PC-3 (cell line): ENCODE data around the gene BCAS4.

Experiments used
- CTCF ChIP-seq: fragments of 300-600 bp; sonication (generic); conservative IDR thresholded peaks from 2 replicates; pipeline ENCODE4 v1.5.1; 2017; ENCODE audit warnings: antibody characterized with exemption, low read depth, mild to moderate bottlenecking, low read length
- EZH2 ChIP-seq: fragments of 300-600 bp; sonication (generic); IDR thresholded peaks from one replicate; pipeline ENCODE4 v1.6.1; 2017; ENCODE audit warnings: antibody characterized with exemption, mild to moderate bottlenecking, low read length; ENCODE audit not compliant: unreplicated experiment
- EZH2phosphoT487 ChIP-seq: fragments of 300-600 bp; sonication (generic); IDR thresholded peaks from 2 replicates; pipeline ENCODE4 v1.6.1; 2018; ENCODE audit warnings: mild to moderate bottlenecking, antibody characterized with exemption, low read length, borderline replicate concordance

GRCh38 chr20:50792708-50793574 lies 1.9 kb upstream of the BCAS4 start:
- no peak for TF ChIP-seq CTCF
- no peak for TF ChIP-seq EZH2phosphoT487
- no peak for TF ChIP-seq EZH2
